ENCODE data around the gene PPP4R4.

- TF ChIP-seq, protein P1, sequence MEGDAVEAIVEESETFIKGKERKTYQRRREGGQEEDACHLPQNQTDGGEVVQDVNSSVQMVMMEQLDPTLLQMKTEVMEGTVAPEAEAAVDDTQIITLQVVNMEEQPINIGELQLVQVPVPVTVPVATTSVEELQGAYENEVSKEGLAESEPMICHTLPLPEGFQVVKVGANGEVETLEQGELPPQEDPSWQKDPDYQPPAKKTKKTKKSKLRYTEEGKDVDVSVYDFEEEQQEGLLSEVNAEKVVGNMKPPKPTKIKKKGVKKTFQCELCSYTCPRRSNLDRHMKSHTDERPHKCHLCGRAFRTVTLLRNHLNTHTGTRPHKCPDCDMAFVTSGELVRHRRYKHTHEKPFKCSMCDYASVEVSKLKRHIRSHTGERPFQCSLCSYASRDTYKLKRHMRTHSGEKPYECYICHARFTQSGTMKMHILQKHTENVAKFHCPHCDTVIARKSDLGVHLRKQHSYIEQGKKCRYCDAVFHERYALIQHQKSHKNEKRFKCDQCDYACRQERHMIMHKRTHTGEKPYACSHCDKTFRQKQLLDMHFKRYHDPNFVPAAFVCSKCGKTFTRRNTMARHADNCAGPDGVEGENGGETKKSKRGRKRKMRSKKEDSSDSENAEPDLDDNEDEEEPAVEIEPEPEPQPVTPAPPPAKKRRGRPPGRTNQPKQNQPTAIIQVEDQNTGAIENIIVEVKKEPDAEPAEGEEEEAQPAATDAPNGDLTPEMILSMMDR (IDR thresholded peaks at IDR 0.05; ENCODE audit: low read length), result no peak
- TF ChIP-seq EZH2 (IDR thresholded peaks at IDR 0.05; ENCODE audit: borderline replicate concordance, low read length), result no peak
These were observed 51.6 kb downstream of the PPP4R4 start for GRCh38 chr14:94225460-94226378.

Measured in OCI-LY1 (cell line).